ENCODE measurements around the gene LRRC17. TPM values are rescaled to one million over a fixed set of nuclear protein-coding genes. Genes with fewer than 3 reads are reported as not detected.
"Not testable (repeated sequence)": the region's sequence is repeated elsewhere in the genome, so short reads cannot be mapped to it uniquely, and the experiment has no call there.

The LRRC17 gene
- total RNA-seq, 1 donor from 2014 or later = 27.0 TPM

GRCh38 chr7:102942868-102943267 is 30.1 kb downstream of the LRRC17 start:
- DNase-seq = no peak

DNA sequence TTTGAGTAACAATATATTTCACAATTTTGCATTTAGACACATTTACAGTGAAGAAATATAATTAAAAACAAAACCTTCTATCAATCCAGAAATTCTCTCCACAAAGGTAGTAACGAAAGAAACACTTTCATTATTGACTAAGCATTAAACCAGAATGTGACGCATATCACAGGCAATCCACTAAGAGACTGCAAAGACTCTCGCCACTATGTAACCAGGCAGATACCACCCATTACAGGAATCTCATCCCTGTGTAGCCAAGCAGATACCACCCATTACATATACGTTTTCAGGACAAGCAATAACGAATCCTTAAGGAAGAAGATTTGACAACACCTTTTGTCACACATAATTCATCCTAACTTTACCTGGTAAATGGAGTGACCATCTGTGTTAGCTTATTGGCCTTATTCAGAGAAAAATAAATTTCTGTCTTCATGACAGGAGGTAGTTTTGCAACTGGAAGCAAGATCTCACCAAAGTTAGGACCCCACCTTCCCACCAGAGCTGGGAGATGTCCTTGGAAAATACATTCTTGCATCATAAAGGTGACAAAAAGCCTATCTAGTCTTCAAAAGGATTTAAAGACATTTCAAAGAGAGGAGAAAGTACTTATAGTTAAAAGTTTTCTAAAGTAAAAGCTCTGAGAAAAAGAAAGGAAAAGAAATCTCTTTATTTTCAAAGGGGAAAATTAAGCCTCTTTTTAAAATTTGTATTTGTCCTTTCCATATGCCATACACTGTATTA is 30.8 kb downstream of the LRRC17 start:
- no peak for DNase-seq

GRCh38 chr7:102944241-102944640 is 31.4 kb downstream of the LRRC17 start:
- no peak for DNase-seq

GRCh38 chr7:102951839-102952238 is 39.0 kb downstream of the LRRC17 start:
- DNase-seq = no peak

- DNase-seq = no peak
These were observed 40.6 kb downstream of the LRRC17 start for GRCh38 chr7:102953406-102953805.

DNA sequence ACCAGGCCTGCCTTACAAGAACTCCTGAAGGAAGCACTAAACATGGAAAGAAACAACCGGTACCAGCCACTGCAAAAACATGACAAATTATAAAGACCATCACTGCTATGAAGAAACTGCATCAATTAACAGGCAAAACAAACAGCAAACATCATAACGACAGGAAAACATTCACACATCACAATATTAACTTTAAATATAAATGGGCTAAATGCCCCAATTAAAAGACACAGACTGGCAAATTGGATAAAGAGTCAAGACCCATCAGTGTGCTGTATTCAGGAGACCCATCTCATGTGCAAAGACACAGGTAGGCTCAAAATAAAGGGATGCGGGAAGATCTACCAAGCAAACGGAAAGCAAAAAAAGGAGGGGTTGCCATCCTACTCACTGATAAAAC is 41.6 kb downstream of the LRRC17 start:
- not testable (repeated sequence) for DNase-seq

DNA sequence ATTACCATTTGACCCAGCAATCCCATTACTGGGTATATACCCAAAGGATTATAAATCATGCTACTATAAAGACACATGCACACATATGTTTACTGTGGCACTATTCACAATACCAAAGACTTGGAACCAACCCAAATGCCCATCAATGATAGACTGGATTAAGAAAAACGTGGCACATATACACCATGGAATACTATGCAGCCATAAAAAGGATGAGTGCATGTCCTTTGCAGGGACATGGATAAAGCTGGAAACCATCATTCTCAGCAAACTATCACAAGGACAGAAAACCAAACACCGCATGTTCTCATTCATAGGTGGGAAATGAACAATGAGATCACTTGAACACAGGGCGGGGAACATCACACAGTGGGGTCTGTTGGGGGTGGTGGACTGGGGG is 45.2 kb downstream of the LRRC17 start:
- DNase-seq = not testable (repeated sequence)

GRCh38 chr7:102961993-102962392 is 49.2 kb downstream of the LRRC17 start:
- DNase-seq = not testable (repeated sequence)

- no peak for DNase-seq
These were observed 53.7 kb downstream of the LRRC17 start for GRCh38 chr7:102966465-102966864.

- DNase-seq = no peak
These were observed 55.0 kb downstream of the LRRC17 start for GRCh38 chr7:102967798-102968197.

DNA sequence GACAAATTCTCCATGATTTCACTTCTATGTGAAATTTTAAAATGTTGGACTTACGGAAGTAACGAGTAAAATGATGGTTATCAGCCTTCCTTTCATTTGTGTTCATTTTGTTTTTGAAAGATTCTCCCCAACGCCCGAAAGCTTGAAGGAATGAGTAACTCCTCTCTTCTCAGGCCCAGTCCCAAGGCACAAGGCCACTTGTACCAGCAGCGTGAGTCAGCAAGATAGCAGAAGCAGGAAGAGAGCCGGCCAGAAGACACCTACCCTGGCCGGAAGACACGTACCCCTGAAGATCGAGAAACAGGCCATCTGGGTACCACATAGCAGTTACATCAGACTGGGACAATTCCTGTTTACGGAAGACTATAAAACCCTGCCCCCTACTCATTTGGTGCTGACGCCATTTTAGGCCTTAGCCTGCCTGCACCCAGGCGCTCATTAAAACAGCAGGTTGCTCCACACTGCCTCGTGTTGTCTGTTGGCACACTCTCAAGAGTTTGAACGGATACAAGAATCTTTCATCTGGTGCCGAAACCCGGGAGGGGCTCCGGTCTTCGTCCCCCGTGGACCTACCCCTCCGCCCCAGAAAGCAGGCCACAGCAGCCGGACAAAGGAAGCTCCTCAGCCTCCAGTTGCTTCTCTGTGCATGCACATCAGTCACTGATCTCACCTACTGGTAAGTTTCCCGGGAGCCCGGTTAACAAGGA is 60.4 kb downstream of the LRRC17 start:
- DNase-seq = no peak

GRCh38 chr7:102974366-102975236 is 61.8 kb downstream of the LRRC17 start:
- no peak for DNase-seq

DNA sequence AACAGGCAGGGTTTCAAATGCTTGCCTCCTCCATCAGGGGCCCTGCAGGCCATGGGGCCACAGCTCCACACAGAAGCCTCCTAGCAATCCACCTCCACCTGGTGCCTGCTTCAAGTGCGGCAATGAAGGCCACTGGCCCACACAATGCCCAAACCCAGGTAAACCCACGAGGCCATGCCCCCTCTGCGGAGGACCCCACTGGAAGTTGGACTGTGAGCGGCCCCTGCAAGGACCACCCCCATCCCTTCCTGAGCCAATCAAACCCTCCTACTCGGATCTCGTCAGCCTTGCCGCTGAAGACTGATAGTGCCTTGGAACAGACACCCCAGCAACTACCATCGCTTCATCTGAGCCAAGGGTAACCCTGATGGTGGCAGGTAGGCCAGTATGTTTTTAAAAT is 63.1 kb downstream of the LRRC17 start:
- no peak for DNase-seq

- no peak for DNase-seq
These were observed 63.7 kb downstream of the LRRC17 start for GRCh38 chr7:102976493-102976892.

- not testable (repeated sequence) for DNase-seq
These were observed 64.8 kb downstream of the LRRC17 start for GRCh38 chr7:102977586-102977985.

GRCh38 chr7:102978284-102978683 is 65.5 kb downstream of the LRRC17 start:
- DNase-seq = no peak

- no peak for DNase-seq
These were observed 66.9 kb downstream of the LRRC17 start for GRCh38 chr7:102979670-102980069.

- no peak for DNase-seq
These were observed 68.7 kb downstream of the LRRC17 start for GRCh38 chr7:102981451-102981850.

DNA sequence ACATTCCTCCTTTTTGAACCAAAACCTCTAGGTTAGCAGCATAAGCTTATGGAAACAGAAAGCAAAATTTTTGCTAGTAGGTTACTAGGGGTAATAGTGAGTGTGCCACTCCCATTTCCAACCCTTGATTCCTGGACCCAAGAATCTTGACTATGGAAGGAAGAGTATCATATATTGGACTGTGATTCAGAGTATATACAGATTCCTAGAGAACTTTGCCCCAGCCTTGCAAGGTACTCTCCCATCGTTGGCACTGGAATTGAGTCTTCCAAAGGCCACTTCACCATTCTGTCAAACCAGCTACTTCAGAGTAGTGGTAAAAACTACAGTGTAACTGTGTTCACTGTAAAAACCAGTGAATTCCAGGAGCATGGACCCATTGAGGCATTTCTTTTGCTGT is 69.4 kb downstream of the LRRC17 start:
- DNase-seq = no peak

GRCh38 chr7:102983602-102984001 is 70.8 kb downstream of the LRRC17 start:
- no peak for DNase-seq

DNA sequence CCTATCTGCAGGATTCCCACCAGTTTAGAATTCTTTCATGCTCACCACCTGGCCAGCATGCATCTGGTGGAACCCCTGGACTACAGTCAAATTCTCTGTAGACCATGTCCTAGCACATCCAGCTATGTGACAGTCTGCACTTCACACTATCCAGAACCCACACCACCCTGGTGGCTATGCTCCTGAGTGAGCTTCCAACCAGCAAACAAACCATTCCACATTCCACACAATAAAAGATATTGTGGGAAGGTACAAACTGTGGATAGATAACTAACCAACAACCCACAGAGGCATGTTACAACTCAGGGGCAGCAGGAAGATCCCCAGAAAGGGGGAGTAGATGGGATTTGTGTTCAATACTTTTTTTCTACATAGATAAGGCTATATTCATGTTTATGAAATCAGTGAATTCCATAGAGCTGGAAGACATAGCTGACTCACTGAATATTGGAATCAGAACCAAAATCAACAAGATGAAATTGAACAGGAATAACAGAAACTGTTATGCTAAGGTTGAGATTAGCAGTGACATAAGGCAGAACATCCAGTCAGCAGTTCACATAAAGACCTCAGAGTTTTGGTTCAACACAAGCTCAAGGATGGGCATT is 72.5 kb downstream of the LRRC17 start:
- no peak for DNase-seq

DNA sequence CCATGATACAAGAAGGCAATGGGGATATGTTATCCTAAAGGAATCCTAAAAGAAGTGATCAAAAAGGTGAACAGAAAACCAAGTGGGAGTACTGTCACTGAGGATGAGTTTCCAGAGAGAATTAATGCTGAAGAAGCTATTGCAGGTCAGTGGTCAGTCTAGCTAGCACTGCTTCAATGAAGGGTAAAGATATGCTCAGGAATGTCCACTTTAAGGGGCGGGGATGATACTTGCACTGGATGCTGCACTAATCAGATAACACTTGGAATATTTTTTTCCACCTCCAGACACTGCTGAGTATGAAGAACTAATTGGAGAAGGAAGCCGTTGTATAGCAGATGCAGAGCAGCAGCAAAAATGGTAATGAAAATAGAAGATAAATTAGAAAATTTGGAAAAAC is 75.3 kb downstream of the LRRC17 start:
- DNase-seq = no peak

All from occipital lobe (tissue), 2 donors.